ENCODE measurements around the gene VAV1. TPM values are rescaled to one million over a fixed set of nuclear protein-coding genes. Genes with fewer than 3 reads are reported as not detected.

Gene VAV1
- total and polyA plus RNA-seq, 10 of the 15 experiments (the other 5 are each of a cell fraction or from before 2014, with no cell fraction given), result 1.6 to 76.8 (median 40.7) TPM

DNA sequence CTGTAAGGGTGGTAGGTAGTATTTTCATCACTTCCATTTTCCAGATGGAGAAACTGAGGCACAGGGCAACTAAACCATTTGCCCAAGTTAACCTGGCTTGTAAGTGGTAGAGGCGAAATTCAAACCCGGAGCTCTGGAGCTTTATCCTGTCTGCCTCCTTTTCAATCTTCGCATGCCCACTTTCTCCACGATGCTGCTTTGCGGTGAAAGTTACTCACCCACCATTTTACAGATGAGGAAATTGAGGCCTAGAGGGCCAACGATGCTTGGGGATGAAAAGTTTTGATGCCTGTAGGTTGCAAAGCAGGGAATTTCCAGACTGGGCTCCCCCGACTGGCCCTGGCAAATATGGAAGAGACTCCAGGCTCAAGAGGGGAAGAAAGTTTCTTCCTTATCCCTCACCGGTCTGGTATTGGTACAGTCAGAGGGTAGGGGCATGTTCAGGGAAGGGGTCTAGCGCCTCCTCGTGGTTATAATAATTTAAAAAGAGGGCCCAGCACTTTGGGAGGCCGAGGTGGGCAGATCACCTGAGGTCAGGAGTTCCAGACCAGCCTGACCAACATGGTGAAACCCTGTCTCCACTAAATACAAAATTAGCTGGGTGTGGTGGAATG, 3.4 kb upstream of the VAV1 start:
- Histone ChIP-seq H3K9me3 (replicated peaks; ENCODE audit: control insufficient read depth, insufficient read depth, low read length) (no peaks in the 10 kb centered on the region), H3K4me2 (ENCODE audit: control insufficient read depth, insufficient read depth) (no peak overlapping the region), H2AFZ (ENCODE audit: control insufficient read depth, low read depth, low read length) (no peak overlapping the region), H3K9ac (ENCODE audit: control insufficient read depth, insufficient read depth, low read length) (no peak overlapping the region), H3K4me3 (no peak overlapping the region), H3K27me3 (replicated peaks in 1 of 2; ENCODE audit: control insufficient read depth in 2 of 2, insufficient read depth in 2 of 2, low read length in 1 of 2) (no peaks in the 10 kb centered on the region), H3K27ac (ENCODE audit: control insufficient read depth, insufficient read depth) (no peak overlapping the region), H3K4me1 (ENCODE audit: control insufficient read depth, insufficient read depth, low read length) (peaks cover 23% of the 10 kb centered on the region), H3K36me3 (ENCODE audit: control insufficient read depth in 2 of 2, insufficient read depth in 2 of 2, low read length in 1 of 2) (no peaks in the 10 kb centered on the region), H3K79me2 (ENCODE audit: control insufficient read depth, insufficient read depth, low read length) (peaks cover 24% of the 10 kb centered on the region), H4K20me1 (ENCODE audit: control insufficient read depth, insufficient read depth) (no peaks in the 10 kb centered on the region)
- BruUV-seq (replicated peaks), result no TSS peak
- intact Hi-C loops (cut with micrococcal nuclease; ENCODE audit: unreplicated experiment) (loop anchor here (2.0 to 5.0 kb wide), 2 partner anchors 177 to 252 kb away; partner anchors contain the start of gene CD70), in situ Hi-C loops (cut with MboI) (no loop called here)
- WGBS (ENCODE audit: insufficient coverage, insufficient replicate concordance, low lambda C conversion rate, missing lambda C conversion rate), result 32% methylated on average over 11 of the region's 11 CpGs
- FAIRE-seq (no peak), ATAC-seq (no peak), DNase-seq (ENCODE audit: low read depth, low spot score) (no peak)
- ChIA-PET SMC1A (ENCODE audit: uncharacterized antibody, unreplicated experiment) (interaction anchor here (0.7 to 4.0 kb wide), 13 partner anchors 12 to 300 kb away, joined by 3 to 37 read pairs (median 4); partner anchors contain the start of genes GPR108 and ZNF557), POLR2A (interaction anchor here (0.7 to 3.0 kb wide), 5 partner anchors 32 to 251 kb away, joined by 3 to 19 read pairs (median 5); partner anchors contain the start of gene GPR108), CTCF (interaction anchor here (0.5 to 7.3 kb wide), 18 partner anchors 10 to 253 kb away, joined by 3 to 79 read pairs (median 4); partner anchors contain the start of genes CD70 and GPR108), RAD21 (ENCODE audit: unreplicated experiment) (interaction anchor here (1.5 to 8.3 kb wide), 5 partner anchors 31 to 252 kb away, joined by 8 to 98 read pairs (median 10); partner anchors contain the start of gene GPR108)
- TF ChIP-seq IRF4 (IDR thresholded peaks at IDR 0.05; ENCODE audit: low read depth, low read length) (no peak), GATAD2B (conservative IDR thresholded peaks at IDR 0.05; ENCODE audit: low read depth) (peak; percentile 42; the same call in 1 of the 2 replicates), ZNF384 (IDR thresholded peaks at IDR 0.05; ENCODE audit: borderline replicate concordance, low read depth, low read length) (no peak), SMC3 (IDR thresholded peaks at IDR 0.05; ENCODE audit: borderline replicate concordance, low read length) (no peak), SRF (IDR thresholded peaks at IDR 0.05; ENCODE audit: low read depth in 2 of 2, low read length in 2 of 2) (no peak), RAD21 (IDR thresholded peaks at IDR 0.05; ENCODE audit: insufficient read depth, low read depth, low read length) (peak; percentile 58), EED (IDR thresholded peaks at IDR 0.05; ENCODE audit: low read depth) (no peak), JUND (IDR thresholded peaks at IDR 0.05; ENCODE audit: low read depth, low read length) (no peak)
- TF ChIP-seq, protein P1, sequence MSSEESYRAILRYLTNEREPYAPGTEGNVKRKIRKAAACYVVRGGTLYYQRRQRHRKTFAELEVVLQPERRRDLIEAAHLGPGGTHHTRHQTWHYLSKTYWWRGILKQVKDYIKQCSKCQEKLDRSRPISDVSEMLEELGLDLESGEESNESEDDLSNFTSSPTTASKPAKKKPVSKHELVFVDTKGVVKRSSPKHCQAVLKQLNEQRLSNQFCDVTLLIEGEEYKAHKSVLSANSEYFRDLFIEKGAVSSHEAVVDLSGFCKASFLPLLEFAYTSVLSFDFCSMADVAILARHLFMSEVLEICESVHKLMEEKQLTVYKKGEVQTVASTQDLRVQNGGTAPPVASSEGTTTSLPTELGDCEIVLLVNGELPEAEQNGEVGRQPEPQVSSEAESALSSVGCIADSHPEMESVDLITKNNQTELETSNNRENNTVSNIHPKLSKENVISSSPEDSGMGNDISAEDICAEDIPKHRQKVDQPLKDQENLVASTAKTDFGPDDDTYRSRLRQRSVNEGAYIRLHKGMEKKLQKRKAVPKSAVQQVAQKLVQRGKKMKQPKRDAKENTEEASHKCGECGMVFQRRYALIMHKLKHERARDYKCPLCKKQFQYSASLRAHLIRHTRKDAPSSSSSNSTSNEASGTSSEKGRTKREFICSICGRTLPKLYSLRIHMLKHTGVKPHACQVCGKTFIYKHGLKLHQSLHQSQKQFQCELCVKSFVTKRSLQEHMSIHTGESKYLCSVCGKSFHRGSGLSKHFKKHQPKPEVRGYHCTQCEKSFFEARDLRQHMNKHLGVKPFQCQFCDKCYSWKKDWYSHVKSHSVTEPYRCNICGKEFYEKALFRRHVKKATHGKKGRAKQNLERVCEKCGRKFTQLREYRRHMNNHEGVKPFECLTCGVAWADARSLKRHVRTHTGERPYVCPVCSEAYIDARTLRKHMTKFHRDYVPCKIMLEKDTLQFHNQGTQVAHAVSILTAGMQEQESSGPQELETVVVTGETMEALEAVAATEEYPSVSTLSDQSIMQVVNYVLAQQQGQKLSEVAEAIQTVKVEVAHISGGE (CRISPR knock-in tag; IDR thresholded peaks at IDR 0.05), result no peak
- TF ChIP-seq, protein P2, sequence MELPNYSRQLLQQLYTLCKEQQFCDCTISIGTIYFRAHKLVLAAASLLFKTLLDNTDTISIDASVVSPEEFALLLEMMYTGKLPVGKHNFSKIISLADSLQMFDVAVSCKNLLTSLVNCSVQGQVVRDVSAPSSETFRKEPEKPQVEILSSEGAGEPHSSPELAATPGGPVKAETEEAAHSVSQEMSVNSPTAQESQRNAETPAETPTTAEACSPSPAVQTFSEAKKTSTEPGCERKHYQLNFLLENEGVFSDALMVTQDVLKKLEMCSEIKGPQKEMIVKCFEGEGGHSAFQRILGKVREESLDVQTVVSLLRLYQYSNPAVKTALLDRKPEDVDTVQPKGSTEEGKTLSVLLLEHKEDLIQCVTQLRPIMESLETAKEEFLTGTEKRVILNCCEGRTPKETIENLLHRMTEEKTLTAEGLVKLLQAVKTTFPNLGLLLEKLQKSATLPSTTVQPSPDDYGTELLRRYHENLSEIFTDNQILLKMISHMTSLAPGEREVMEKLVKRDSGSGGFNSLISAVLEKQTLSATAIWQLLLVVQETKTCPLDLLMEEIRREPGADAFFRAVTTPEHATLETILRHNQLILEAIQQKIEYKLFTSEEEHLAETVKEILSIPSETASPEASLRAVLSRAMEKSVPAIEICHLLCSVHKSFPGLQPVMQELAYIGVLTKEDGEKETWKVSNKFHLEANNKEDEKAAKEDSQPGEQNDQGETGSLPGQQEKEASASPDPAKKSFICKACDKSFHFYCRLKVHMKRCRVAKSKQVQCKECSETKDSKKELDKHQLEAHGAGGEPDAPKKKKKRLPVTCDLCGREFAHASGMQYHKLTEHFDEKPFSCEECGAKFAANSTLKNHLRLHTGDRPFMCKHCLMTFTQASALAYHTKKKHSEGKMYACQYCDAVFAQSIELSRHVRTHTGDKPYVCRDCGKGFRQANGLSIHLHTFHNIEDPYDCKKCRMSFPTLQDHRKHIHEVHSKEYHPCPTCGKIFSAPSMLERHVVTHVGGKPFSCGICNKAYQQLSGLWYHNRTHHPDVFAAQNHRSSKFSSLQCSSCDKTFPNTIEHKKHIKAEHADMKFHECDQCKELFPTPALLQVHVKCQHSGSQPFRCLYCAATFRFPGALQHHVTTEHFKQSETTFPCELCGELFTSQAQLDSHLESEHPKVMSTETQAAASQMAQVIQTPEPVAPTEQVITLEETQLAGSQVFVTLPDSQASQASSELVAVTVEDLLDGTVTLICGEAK (IDR thresholded peaks at IDR 0.05; ENCODE audit: borderline replicate concordance), result no peak
- TF ChIP-seq, protein P3, sequence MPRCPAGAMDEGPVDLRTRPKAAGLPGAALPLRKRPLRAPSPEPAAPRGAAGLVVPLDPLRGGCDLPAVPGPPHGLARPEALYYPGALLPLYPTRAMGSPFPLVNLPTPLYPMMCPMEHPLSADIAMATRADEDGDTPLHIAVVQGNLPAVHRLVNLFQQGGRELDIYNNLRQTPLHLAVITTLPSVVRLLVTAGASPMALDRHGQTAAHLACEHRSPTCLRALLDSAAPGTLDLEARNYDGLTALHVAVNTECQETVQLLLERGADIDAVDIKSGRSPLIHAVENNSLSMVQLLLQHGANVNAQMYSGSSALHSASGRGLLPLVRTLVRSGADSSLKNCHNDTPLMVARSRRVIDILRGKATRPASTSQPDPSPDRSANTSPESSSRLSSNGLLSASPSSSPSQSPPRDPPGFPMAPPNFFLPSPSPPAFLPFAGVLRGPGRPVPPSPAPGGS (IDR thresholded peaks at IDR 0.05; ENCODE audit: borderline replicate concordance, insufficient read depth, low read depth, low read length, poor library complexity, severe bottlenecking), result no peak

Data from GM12878 (cell line).